H1 (cell line): ENCODE results near the gene NFIA. TPM values are rescaled to one million over a fixed set of nuclear protein-coding genes. Genes with fewer than 3 reads are reported as not detected.

Experiments
- CTCF ChIA-PET: fragments of 300-600 bp; sonication (Branson Sonifier 250); formaldehyde crosslinking; loops from one replicate; lab custom pipeline; 2021; ENCODE audit not compliant: partially characterized antibody; lab: Charles Lee
- POLR2A ChIA-PET: fragments of 300-600 bp; sonication (Branson Sonifier 250); formaldehyde crosslinking; loops from one replicate; lab custom pipeline; 2021; ENCODE audit warnings: inconsistent platforms; ENCODE audit not compliant: partially characterized antibody; lab: Charles Lee
- DNase-seq, 2 experiments: peaks; one replicate each; pipeline versions ENCODE4 v3.0.0 to v3.0.0-alpha.2; 2010 to 2022; ENCODE audit warnings: low spot score in 2 of 2, low read depth in 1 of 2, mixed read lengths in 1 of 2
- FAIRE-seq: peaks from 2 replicates; lab custom pipeline; 2011; peaks lifted over from hg19 to GRCh38; lab: Jason Lieb, UNC
- H2AFZ ChIP-seq: 2 replicates; pipeline ENCODE4 v1.8.1; 2012; ENCODE audit warnings: low read length, inconsistent platforms
- H2AK5ac ChIP-seq: 2 replicates; pipeline ENCODE4 v1.6.1; 2013; ENCODE audit warnings: low read depth, low read length
- H2BK120ac ChIP-seq: replicated peaks from 2 replicates; pipeline ENCODE3; 2013; ENCODE audit warnings: low read depth, low read length, inconsistent platforms
- H2BK12ac ChIP-seq: 2 replicates; pipeline ENCODE4 v1.6.1; 2013; ENCODE audit warnings: low read depth, low read length
- H2BK15ac ChIP-seq: 2 replicates; pipeline ENCODE4 v1.6.1; 2013; ENCODE audit warnings: low read length
- H2BK20ac ChIP-seq: 2 replicates; pipeline ENCODE4 v1.6.1; 2013; ENCODE audit warnings: low read length
- H2BK5ac ChIP-seq: 2 replicates; pipeline ENCODE4 v1.6.1; 2013; ENCODE audit warnings: low read depth, low read length
- H3K14ac ChIP-seq: 2 replicates; pipeline ENCODE4 v1.6.1; 2013; ENCODE audit warnings: inconsistent platforms; ENCODE audit not compliant: insufficient read length
- H3K18ac ChIP-seq: 2 replicates; pipeline ENCODE4 v1.6.1; 2013; ENCODE audit warnings: low read length; ENCODE audit errors: extremely low read depth
- H3K23ac ChIP-seq: 2 replicates; pipeline ENCODE4 v1.6.1; 2013; ENCODE audit warnings: inconsistent platforms; ENCODE audit not compliant: insufficient read length
- H3K23me2 ChIP-seq: 2 replicates; pipeline ENCODE4 v1.6.1; 2013; ENCODE audit warnings: low read depth, low read length
- H3K27ac ChIP-seq: 2 replicates; pipeline ENCODE4 v1.6.1; 2011; ENCODE audit warnings: low read depth, low read length, inconsistent platforms
- H3K27me3 ChIP-seq, 4 experiments: replicated peaks in 1 of 4; 1 replicate in 1 of 4; 2 replicates in 3 of 4; pipeline versions ENCODE4 v1.6.1 to v1.8.1; 2011 to 2013; ENCODE audit warnings: low read length in 3 of 4, mild to moderate bottlenecking in 3 of 4, inconsistent platforms in 2 of 4, mixed read lengths in 2 of 4, moderate library complexity in 1 of 4; ENCODE audit not compliant: control insufficient read depth in 3 of 4, insufficient read depth in 3 of 4; ENCODE audit errors: extremely low read depth in 1 of 4
- H3K36me3 ChIP-seq, 4 experiments: 2 replicates each; pipeline versions ENCODE4 v1.6.1 to v1.8.1; 2011 to 2013; ENCODE audit warnings: mild to moderate bottlenecking in 4 of 4, low read length in 3 of 4, moderate library complexity in 2 of 4, control low read depth in 1 of 4, inconsistent platforms in 1 of 4; ENCODE audit not compliant: insufficient read depth in 4 of 4, control insufficient read depth in 2 of 4
- H3K4ac ChIP-seq: replicated peaks from 2 replicates; pipeline ENCODE3; 2013; ENCODE audit warnings: low read length, low read depth, mixed read lengths, inconsistent platforms; ENCODE audit not compliant: insufficient read length
- H3K4me1 ChIP-seq, 4 experiments: replicated peaks in 1 of 4; 1 replicate in 1 of 4; 2 replicates in 3 of 4; pipeline versions ENCODE4 v1.6.1 to v1.8.1; 2011 to 2013; ENCODE audit warnings: low read length in 3 of 4, inconsistent platforms in 2 of 4, mixed read lengths in 1 of 4; ENCODE audit not compliant: insufficient read depth in 4 of 4, control insufficient read depth in 3 of 4
- H3K4me2 ChIP-seq, 2 experiments: 2 replicates each; pipeline versions ENCODE4 v1.6.1 to v1.8.1; 2011 to 2013; ENCODE audit warnings: low read depth in 2 of 2, low read length in 2 of 2, control low read depth in 1 of 2, inconsistent platforms in 1 of 2, mild to moderate bottlenecking in 1 of 2; ENCODE audit not compliant: insufficient read depth in 1 of 2
- H3K4me3 ChIP-seq, 4 experiments: fragments of 200-600, 300-600 bp in 1 of 4; sonication (generic), shearing (Covaris generic), sonication (Bioruptor Twin) in 1 of 4; 2 replicates each; pipeline versions ENCODE4 v1.5.1 to v1.8.1; 2011 to 2016; ENCODE audit warnings: low read length in 4 of 4, low read depth in 3 of 4, control low read depth in 2 of 4, inconsistent platforms in 2 of 4, mild to moderate bottlenecking in 2 of 4, mixed read lengths in 1 of 4, moderate library complexity in 1 of 4; ENCODE audit not compliant: insufficient read depth in 2 of 4; ENCODE audit errors: extremely low read depth in 1 of 4
- H3K56ac ChIP-seq: replicated peaks from 2 replicates; pipeline ENCODE3; 2013; ENCODE audit warnings: low read depth, mild to moderate bottlenecking, mixed read lengths, low read length, inconsistent platforms; ENCODE audit not compliant: insufficient read length
- H3K79me1 ChIP-seq: 2 replicates; pipeline ENCODE4 v1.6.1; 2013; ENCODE audit warnings: low read depth, low read length, control low read depth
- H3K79me2 ChIP-seq, 2 experiments: 2 replicates each; pipeline versions ENCODE4 v1.6.1 to v1.8.1; 2012 to 2013; ENCODE audit warnings: low read length in 2 of 2, mild to moderate bottlenecking in 2 of 2, inconsistent platforms in 1 of 2; ENCODE audit not compliant: insufficient read depth in 2 of 2, control insufficient read depth in 1 of 2
- H3K9ac ChIP-seq, 4 experiments: replicated peaks in 1 of 4; 1 replicate in 1 of 4; 2 replicates in 3 of 4; pipeline versions ENCODE4 v1.6.1 to v1.8.1; 2011 to 2013; ENCODE audit warnings: low read depth in 3 of 4, low read length in 3 of 4, control low read depth in 2 of 4, mild to moderate bottlenecking in 2 of 4, moderate library complexity in 2 of 4, inconsistent platforms in 1 of 4; ENCODE audit errors: extremely low read depth in 1 of 4
- H3K9me3 ChIP-seq, 2 experiments: 2 replicates each; pipeline versions ENCODE4 v1.6.1 to v1.8.1; 2012 to 2013; ENCODE audit warnings: mild to moderate bottlenecking in 2 of 2, moderate library complexity in 2 of 2, control low read depth in 1 of 2, inconsistent platforms in 1 of 2, low read depth in 1 of 2, low read length in 1 of 2, mixed read lengths in 1 of 2; ENCODE audit not compliant: insufficient read depth in 2 of 2
- H4K20me1 ChIP-seq, 2 experiments: replicated peaks in 1 of 2; 2 replicates each; pipeline versions ENCODE3 to v1.8.1; 2011 to 2013; ENCODE audit warnings: inconsistent platforms in 2 of 2, low read length in 2 of 2, mild to moderate bottlenecking in 1 of 2; ENCODE audit not compliant: insufficient read depth in 2 of 2, control insufficient read depth in 1 of 2
- H4K5ac ChIP-seq: 2 replicates; pipeline ENCODE4 v1.6.1; 2013; ENCODE audit warnings: low read length, low read depth, mixed read lengths, inconsistent platforms; ENCODE audit not compliant: insufficient read length
- H4K8ac ChIP-seq: 2 replicates; pipeline ENCODE4 v1.8.0; 2013; ENCODE audit warnings: mild to moderate bottlenecking, moderate library complexity, low read length, inconsistent platforms; ENCODE audit not compliant: insufficient read depth; ENCODE audit errors: extremely low read depth
- H4K91ac ChIP-seq: replicated peaks from 2 replicates; pipeline ENCODE3; 2013; ENCODE audit warnings: low read length, mixed read lengths, inconsistent platforms; ENCODE audit not compliant: insufficient read length
- ASH2L ChIP-seq: fragments of 200-600, 300-600 bp; sonication (generic); IDR thresholded peaks from one replicate; pipeline ENCODE4 v1.7.1; 2017; ENCODE audit warnings: low read length
- CHD2 ChIP-seq: IDR thresholded peaks from 2 replicates; pipeline ENCODE4 v1.6.1; 2012; ENCODE audit warnings: low read length, improper control_type of control experiment
- EGR1 ChIP-seq: IDR thresholded peaks from 2 replicates; pipeline ENCODE4 v1.6.1; 2011; ENCODE audit warnings: low read depth, low read length, borderline replicate concordance
- JUN ChIP-seq: IDR thresholded peaks from 2 replicates; pipeline ENCODE4 v1.6.1; 2011; ENCODE audit warnings: low read depth, mild to moderate bottlenecking, improper control_type of control experiment, low read length
- KDM5A ChIP-seq: fragments of 200-600 bp; IDR thresholded peaks from 2 replicates; pipeline ENCODE4 v1.7.1; 2012; ENCODE audit warnings: mild to moderate bottlenecking, low read length, inconsistent platforms, mixed read lengths
- MAX ChIP-seq: IDR thresholded peaks from 2 replicates; pipeline ENCODE4 v1.6.1; 2012; ENCODE audit warnings: inconsistent platforms
- NANOG ChIP-seq: IDR thresholded peaks from 2 replicates; pipeline ENCODE4 v1.6.1; 2011; ENCODE audit warnings: low read length, low read depth, mild to moderate bottlenecking, inconsistent platforms; ENCODE audit not compliant: insufficient read depth, poor library complexity, severe bottlenecking
- POLR2AphosphoS5 ChIP-seq: IDR thresholded peaks from 2 replicates; pipeline ENCODE4 v1.6.1; 2011; ENCODE audit warnings: low read depth, low read length
- SIN3A ChIP-seq, 2 experiments: IDR thresholded peaks in 1 of 2; conservative IDR thresholded peaks in 1 of 2; 2 replicates each; pipeline ENCODE4 v1.6.1; 2011 to 2012; ENCODE audit warnings: low read length in 2 of 2, improper control_type of control experiment in 1 of 2, low read depth in 1 of 2, mild to moderate bottlenecking in 1 of 2
- SIX5 ChIP-seq: IDR thresholded peaks from 2 replicates; pipeline ENCODE4 v1.6.1; 2011; ENCODE audit warnings: mild to moderate bottlenecking, low read depth, low read length
- TEAD4 ChIP-seq: IDR thresholded peaks from 2 replicates; pipeline ENCODE4 v1.6.1; 2012; ENCODE audit warnings: low read depth, low read length, inconsistent platforms, mixed read lengths
- WGBS, 2 experiments: shearing (Covaris generic) in 1 of 2; methylation state at CpG; one replicate each; pipeline versions ENCODE4 v1.1.6 to v1.1.7; 2013 to 2015; ENCODE audit warnings: low lambda C conversion rate in 2 of 2, mixed read lengths in 2 of 2, inconsistent platforms in 1 of 2, low coverage in 1 of 2, missing lambda C conversion rate in 1 of 2; ENCODE audit not compliant: insufficient replicate concordance in 2 of 2, insufficient coverage in 1 of 2, insufficient read length in 1 of 2; ENCODE audit errors: extremely low coverage in 1 of 2, missing lambda C conversion rate in 1 of 2; 5-methylcytosine and 5-hydroxymethylcytosine counted together
- polyA plus RNA-seq, 7 experiments: library from polyadenylated mRNA; depleted of rRNA in 3 of 7; stranded (reverse) in 5 of 7; unstranded in 2 of 7; fragments of >200 nt in 5 of 7; fragments of 200-250 nt in 2 of 7; gene quantifications; 1 replicate in 5 of 7; 2 replicates in 1 of 7; 4 replicates in 1 of 7; pipeline versions ENCODE4 v1.2.1 to v1.2.3, GENCODE V29; 2011 to 2013; ENCODE audit warnings: missing spikeins in 2 of 7, mixed read lengths in 2 of 7
- total RNA-seq: library from RNA; stranded (reverse); fragmentation: NEBNext Ultra II Directional; extraction: Animal tissue kit (Norgen Biotek cat#: 25700); gene quantifications from 2 replicates; pipeline ENCODE4 v1.2.1, GENCODE V29; 2021

The NFIA gene
- total and polyA plus RNA-seq, 2 of the 8 experiments (the other 6 are each of a cell fraction or from before 2014, with no cell fraction given): 1.8 to 2.3 TPM

- Histone ChIP-seq H3K9ac (no peak overlapping the region), H3K27me3 (peaks cover 33 to 41% (median 41%) of the 10 kb centered on the region in 4 experiments), H3K27ac (no peak overlapping the region), H3K4ac (peak overlapping the region; percentile 36), H4K20me1 (peaks cover 4 to 9% of the 10 kb centered on the region in 2 experiments), H4K8ac (no peak overlapping the region), H3K4me2 (peak overlapping the region; percentile 81 to 86), H3K56ac (no peak overlapping the region), H3K79me1 (no peaks in the 10 kb centered on the region), H3K4me1 (peaks cover 0 to 22% (median 10%) of the 10 kb centered on the region in 4 experiments; a peak in 4 of 7 replicates), H3K79me2 (no peaks in the 10 kb centered on the region), H3K14ac (no peak overlapping the region), H3K4me3 (peak overlapping the region; percentile 34 to 85 (median 58)), H3K23ac (no peak overlapping the region), H4K91ac (no peak overlapping the region), H3K18ac (no peak overlapping the region), H2AK5ac (no peak overlapping the region), H2BK12ac (no peak overlapping the region), H3K23me2 (peaks cover 11% of the 10 kb centered on the region), H2BK120ac (no peak overlapping the region), H2BK20ac (no peak overlapping the region), H2BK15ac (no peak overlapping the region; the same call in 1 of the 2 replicates), H4K5ac (no peak overlapping the region), H2AFZ (0 out of 2 replicates have a peak overlapping the region, but pooled peaks have one; percentile 37), H3K9me3 (no peaks in the 10 kb centered on the region), H3K36me3 (no peaks in the 10 kb centered on the region), H2BK5ac (no peak overlapping the region)
- peak; percentile 28 for FAIRE-seq
- WGBS, 2 experiments: 2% methylated on average over 31 of the region's 48 CpGs; no CpG with 5 or more reads in 1 of the 2 experiments
- peak; percentile 82 to 99 for DNase-seq
- POLR2A ChIA-PET: interaction anchor here (0.7 to 1.2 kb wide), 3 partner anchors 27 to 44 kb away, joined by 3 to 8 read pairs (median 4); partner anchors contain the start of gene NFIA
- CTCF ChIA-PET: interaction anchor here (0.5 to 6.7 kb wide), 72 partner anchors 9 to 892 kb away, joined by 3 to 65 read pairs (median 4); partner anchors contain the start of gene NFIA
- no peak for TF ChIP-seq NANOG
- no peak for TF ChIP-seq POLR2AphosphoS5
- TF ChIP-seq TEAD4: peak; percentile 81; the same call in 1 of the 2 replicates
- TF ChIP-seq SIX5: no peak
- peak in 1 of 2 experiments; percentile 74; a peak in 2 of 4 replicates for TF ChIP-seq SIN3A (conservative IDR thresholded peaks at IDR 0.05 in 1 of 2, IDR thresholded peaks at IDR 0.05 in 1 of 2; ENCODE audit: low read depth in 1 of 2, low read length in 2 of 2)
- TF ChIP-seq EGR1: no peak
- peak; percentile 22; the same call in 1 of the 2 replicates for TF ChIP-seq CHD2
- TF ChIP-seq MAX: peak; percentile 21
- TF ChIP-seq KDM5A: no peak
- TF ChIP-seq ASH2L: peak; percentile 95
- TF ChIP-seq JUN: no peak
Measured at GRCh38 chr1:61049850-61050540, 32.4 kb upstream of the NFIA start.
